GM21447 (cell line): ENCODE results near the gene TCP10L.

Experiments used
- ATAC-seq: cut with Tn5 transposase; IDR thresholded peaks from one replicate; pipeline ENCODE4 v1.9.1; 2021; ENCODE audit not compliant: unreplicated experiment

The TCP10L gene

GRCh38 chr21:32523988-32524719 lies 61.2 kb downstream of the TCP10L start:
- no peak for ATAC-seq
